Posterior vena cava (tissue), 2 donors: ENCODE data around the gene CEP68. TPM values are rescaled to one million over a fixed set of nuclear protein-coding genes. Genes with fewer than 3 reads are reported as not detected.
"Not testable (repeated sequence)": the region's sequence is repeated elsewhere in the genome, so short reads cannot be mapped to it uniquely, and the experiment has no call there.

Experiments used
- DNase-seq: peaks from one replicate; pipeline ENCODE4 v3.0.0-alpha.2; 2020; ENCODE audit warnings: low spot score
- intact Hi-C, 2 donors: fragments of 100-400 bp; cut with DNase I; formaldehyde crosslinking; loops; one replicate each; pipeline versions ENCODE4 v1.14.1 to v1.14.2; 2022 to 2023
- total RNA-seq, 2 donors: library from RNA; stranded (reverse); fragmentation: NEBNext Ultra II Directional; extraction: Animal tissue kit (Norgen Biotek cat#: 25700); gene quantifications; one replicate each; pipeline ENCODE4 v1.2.1, GENCODE V29; 2021
- donor health status: DM: yes; HTN: yes; CAD: no.
- donor health status: DM: yes; HTN: yes; CAD: no.

CEP68 gene
- total RNA-seq, 2 donors from 2014 or later: 16.2 to 20.3 TPM

- intact Hi-C loops: no loop called here
These were observed 28.5 kb upstream of the CEP68 start for GRCh38 chr2:65027616-65028244.

GRCh38 chr2:65030476-65031332 lies 25.5 kb upstream of the CEP68 start:
- no peak for DNase-seq
- intact Hi-C loops: loop anchor here in 1 of 2 donors (5.0 kb wide), 1 partner anchor 113 kb away; no protein-coding TSS in a partner anchor

More at GRCh38 chr2:65027616-65028244, 28.5 kb upstream of the CEP68 start:
- no peak for DNase-seq

- no peak for DNase-seq
- intact Hi-C loops: loop anchor here in 1 of 2 donors (5.0 kb wide), 1 partner anchor 114 kb away; no protein-coding TSS in a partner anchor
These were observed 24.7 kb upstream of the CEP68 start for GRCh38 chr2:65031341-65032018.

GRCh38 chr2:65032019-65032975 lies 23.9 kb upstream of the CEP68 start:
- intact Hi-C loops: loop anchor here in 1 of 2 donors (5.0 kb wide), 1 partner anchor 115 kb away; no protein-coding TSS in a partner anchor
- DNase-seq: no peak

- intact Hi-C loops: loop anchor here in 1 of 2 donors (5.0 kb wide), 1 partner anchor 116 kb away; no protein-coding TSS in a partner anchor
- no peak for DNase-seq
These were observed 23.0 kb upstream of the CEP68 start for GRCh38 chr2:65033178-65033577.

GRCh38 chr2:65033667-65034066 lies 22.5 kb upstream of the CEP68 start:
- intact Hi-C loops: loop anchor here in 1 of 2 donors (5.0 kb wide), 1 partner anchor 116 kb away; no protein-coding TSS in a partner anchor
- DNase-seq: not testable (repeated sequence)

- no peak for DNase-seq
- intact Hi-C loops: no loop called here
These were observed 20.8 kb upstream of the CEP68 start for GRCh38 chr2:65035351-65035943.

- DNase-seq: no peak
- intact Hi-C loops: no loop called here
These were observed 19.0 kb upstream of the CEP68 start for GRCh38 chr2:65037178-65037577.

- DNase-seq: no peak
- intact Hi-C loops: loop anchor here in 1 of 2 donors (2.0 kb wide), 1 partner anchor 123 kb away; no protein-coding TSS in a partner anchor
These were observed 16.6 kb upstream of the CEP68 start for GRCh38 chr2:65039640-65040039.

- DNase-seq: peak; percentile 94
- intact Hi-C loops: loop anchor here in 1 of 2 donors (2.0 kb wide), 1 partner anchor 124 kb away; no protein-coding TSS in a partner anchor
These were observed 15.6 kb upstream of the CEP68 start for GRCh38 chr2:65040400-65041261.

- intact Hi-C loops: no loop called here
- no peak for DNase-seq
These were observed 13.2 kb upstream of the CEP68 start for GRCh38 chr2:65043001-65043400.

GRCh38 chr2:65044097-65044735 lies 12.0 kb upstream of the CEP68 start:
- intact Hi-C loops: no loop called here

GRCh38 chr2:65045651-65046050 lies 10.6 kb upstream of the CEP68 start:
- DNase-seq: no peak
- intact Hi-C loops: no loop called here

More at GRCh38 chr2:65044097-65044735, 12.0 kb upstream of the CEP68 start:
- DNase-seq: no peak

- no peak for DNase-seq
- intact Hi-C loops: no loop called here
These were observed 9.4 kb upstream of the CEP68 start for GRCh38 chr2:65046633-65047407.

- intact Hi-C loops: no loop called here
- DNase-seq: no peak
These were observed 7.1 kb upstream of the CEP68 start for GRCh38 chr2:65049010-65049639.
